Astrocyte (in vitro differentiated cells and primary cell): ENCODE data around the gene EAPP.

Source experiments
- EZH2 ChIP-seq: IDR thresholded peaks from 2 replicates; pipeline ENCODE4 v1.6.1; 2012; ENCODE audit warnings: mild to moderate bottlenecking, low read length, inconsistent platforms; ENCODE audit not compliant: insufficient read depth
- TF ChIP-seq, protein P1 (sequence below): IDR thresholded peaks from 2 replicates; pipeline ENCODE4 v1.5.1; 2011; ENCODE audit warnings: low read depth, mild to moderate bottlenecking, inconsistent platforms, low read length, moderate library complexity; ENCODE audit not compliant: insufficient read depth

DNA sequence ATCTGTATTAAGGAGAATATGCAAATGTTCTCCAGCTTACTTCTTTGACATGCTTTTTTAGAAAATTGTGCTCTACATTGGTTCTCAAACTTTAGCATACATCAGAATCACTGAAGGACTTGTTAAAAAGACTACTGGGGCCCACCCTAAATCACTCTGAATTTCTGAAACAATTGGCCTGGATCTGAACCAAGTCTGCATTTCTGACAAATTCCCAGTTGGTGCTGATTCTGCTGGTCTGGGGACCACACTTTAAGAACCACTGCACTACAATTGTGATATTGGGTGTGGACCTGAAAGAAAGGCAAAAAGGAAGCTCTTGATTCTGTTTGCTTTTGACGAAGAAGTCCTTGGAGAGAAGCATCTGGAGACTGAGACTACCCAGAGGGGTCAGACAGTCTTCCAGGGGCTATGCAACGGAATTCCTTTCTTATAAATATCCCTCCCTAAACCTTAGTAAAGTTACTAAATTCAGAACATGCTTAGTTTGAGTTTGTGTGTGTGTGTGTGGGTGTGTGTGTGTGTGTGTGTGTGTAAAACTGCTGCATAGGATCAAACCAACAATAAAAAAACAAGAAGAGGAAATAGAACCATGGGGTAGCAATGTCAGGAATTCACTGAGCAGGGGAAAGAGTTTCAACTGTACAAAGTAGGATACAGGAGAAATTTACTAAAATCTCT lies 36.8 kb downstream of the EAPP start:
- TF ChIP-seq, protein P1, sequence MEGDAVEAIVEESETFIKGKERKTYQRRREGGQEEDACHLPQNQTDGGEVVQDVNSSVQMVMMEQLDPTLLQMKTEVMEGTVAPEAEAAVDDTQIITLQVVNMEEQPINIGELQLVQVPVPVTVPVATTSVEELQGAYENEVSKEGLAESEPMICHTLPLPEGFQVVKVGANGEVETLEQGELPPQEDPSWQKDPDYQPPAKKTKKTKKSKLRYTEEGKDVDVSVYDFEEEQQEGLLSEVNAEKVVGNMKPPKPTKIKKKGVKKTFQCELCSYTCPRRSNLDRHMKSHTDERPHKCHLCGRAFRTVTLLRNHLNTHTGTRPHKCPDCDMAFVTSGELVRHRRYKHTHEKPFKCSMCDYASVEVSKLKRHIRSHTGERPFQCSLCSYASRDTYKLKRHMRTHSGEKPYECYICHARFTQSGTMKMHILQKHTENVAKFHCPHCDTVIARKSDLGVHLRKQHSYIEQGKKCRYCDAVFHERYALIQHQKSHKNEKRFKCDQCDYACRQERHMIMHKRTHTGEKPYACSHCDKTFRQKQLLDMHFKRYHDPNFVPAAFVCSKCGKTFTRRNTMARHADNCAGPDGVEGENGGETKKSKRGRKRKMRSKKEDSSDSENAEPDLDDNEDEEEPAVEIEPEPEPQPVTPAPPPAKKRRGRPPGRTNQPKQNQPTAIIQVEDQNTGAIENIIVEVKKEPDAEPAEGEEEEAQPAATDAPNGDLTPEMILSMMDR = no peak
- TF ChIP-seq EZH2 = no peak
